NCI-H1048 (cell line): ENCODE measurements around the gene MAP1LC3B2.

Experiments used
- DNase-seq: peaks from one replicate; lab custom pipeline; 2025; lab: John Stamatoyannopoulos, UW

Gene MAP1LC3B2

DNA sequence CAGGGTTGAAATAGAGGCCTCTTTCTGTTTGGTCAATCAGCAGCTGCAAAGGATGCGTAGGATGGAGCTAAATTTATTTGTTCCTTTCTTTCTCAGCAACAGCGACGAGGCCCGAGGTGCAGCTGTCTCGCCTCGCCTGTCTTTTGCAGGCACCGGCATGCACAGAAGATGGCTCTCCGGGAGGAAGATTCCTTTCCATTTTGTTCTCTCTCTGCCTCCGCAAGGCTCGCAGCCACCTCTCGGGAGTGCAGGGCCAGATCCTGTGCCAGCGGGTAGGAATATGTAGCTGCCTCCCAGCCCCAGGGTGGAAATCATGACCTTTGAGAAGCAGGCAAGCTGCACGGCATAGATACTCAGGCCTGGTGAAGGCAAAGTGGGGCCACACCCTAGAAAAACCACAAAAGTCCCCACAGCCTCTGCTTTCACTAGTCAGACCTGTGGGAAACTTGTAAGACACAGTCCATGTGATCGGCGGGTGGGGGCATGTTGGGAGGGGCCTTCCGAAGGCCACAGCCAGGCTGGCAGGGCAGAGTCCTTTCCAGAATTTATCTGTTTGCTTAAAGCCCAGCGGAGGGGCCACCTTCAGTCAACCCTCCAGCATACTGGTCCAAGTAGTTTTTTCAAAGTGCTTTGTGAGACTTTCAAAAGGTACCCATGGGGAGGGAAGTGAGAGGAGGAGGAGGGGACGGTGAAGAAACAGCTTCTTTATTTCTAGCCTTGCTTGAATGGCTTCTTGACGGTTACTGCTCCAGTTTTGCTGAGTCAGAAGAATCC is at the start of gene MAP1LC3B2:
Gene MAP1LC3B2 (plus strand): TSS at position 220 of the 774 bp plus-strand sequence. CDS start 16,562 bp downstream, outside the sequence.
- no peak for DNase-seq

DNA sequence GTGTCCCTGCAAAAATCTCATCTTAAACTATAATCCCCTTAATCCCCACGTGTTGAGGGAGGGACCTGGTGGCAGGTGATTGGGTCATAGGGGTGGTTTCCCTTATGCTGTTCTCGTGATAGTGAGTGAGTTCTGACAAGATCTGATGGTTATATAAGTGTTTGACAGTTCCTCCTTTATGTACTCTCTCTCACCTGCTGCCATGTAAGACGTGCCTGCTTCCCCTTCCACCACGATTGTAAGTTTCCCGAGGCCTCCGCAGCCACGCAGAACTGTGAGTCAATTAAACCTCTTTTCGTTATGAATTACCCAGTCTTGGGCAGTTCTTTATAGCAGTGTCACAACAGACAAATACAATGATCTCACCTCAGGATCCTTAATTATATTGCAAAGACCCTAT is 45.2 kb upstream of the MAP1LC3B2 start:
- no peak for DNase-seq

DNA sequence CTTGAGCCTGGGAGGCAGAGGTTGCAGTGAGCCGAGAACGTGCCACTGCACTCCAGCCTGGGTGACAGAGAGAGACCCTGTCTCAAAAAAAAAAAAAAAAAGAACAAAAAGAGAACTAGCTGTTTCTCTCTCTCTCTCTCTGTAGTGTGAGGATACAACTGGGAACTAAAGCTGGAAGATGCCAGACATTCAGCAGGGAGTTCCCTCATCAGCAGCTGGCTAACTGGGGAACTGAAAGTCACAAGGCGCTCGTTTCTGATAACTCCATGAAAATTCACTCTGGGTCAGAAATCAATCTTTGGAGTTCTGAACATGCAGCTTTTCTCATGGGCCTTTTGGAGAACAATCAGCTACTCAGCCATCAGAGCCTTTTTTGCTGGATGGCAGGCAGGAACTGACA is 43.5 kb upstream of the MAP1LC3B2 start:
- DNase-seq = no peak

DNA sequence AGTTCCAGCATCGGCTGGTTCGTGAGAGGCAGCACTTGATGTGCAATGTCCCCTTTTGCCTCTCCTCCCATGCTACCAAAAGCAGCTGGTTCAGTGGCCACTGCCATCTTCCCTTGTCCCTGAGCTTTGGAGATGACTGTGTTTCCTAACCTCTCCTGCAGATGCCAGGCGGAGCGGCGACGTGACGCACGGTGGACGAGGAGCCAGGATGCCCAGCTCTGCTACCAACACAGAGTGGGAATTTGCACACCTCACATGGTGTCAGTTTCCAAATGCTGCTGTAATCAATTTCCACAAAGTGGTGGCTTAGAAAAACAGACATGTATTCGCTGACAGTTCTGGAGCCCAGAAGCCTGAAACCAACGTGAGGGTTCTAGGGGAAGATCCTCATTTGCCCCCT is 42.5 kb upstream of the MAP1LC3B2 start:
- DNase-seq = no peak

DNA sequence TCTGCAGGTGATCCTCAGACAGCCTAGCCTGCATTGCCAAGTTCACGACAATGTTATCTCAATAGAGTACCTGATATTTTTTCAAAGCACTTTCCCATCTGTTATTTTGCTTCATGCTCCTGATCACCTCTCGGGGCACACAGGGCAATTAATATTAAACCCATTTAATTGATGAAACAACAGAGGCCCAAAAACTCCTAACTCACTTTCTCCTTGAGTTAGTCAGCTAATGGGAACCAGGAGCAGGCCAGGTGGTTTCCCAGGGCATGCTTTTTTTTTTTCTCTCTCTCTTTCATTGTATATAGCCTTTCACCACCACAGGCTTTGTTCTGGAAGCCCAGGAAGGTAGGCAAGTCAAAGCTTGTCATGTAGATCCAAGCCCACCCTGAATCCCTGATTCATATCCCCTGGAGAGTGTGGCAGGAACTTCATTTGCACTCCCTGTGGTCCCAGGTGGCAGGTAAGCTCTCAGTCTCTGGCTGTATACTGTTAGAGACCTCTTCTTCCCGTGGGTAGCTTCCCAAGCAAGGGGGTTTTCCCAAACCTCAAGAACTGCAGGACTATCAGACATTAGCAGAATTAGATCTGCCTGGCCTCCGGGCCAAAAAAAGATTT is 41.6 kb upstream of the MAP1LC3B2 start:
- DNase-seq = no peak

DNA sequence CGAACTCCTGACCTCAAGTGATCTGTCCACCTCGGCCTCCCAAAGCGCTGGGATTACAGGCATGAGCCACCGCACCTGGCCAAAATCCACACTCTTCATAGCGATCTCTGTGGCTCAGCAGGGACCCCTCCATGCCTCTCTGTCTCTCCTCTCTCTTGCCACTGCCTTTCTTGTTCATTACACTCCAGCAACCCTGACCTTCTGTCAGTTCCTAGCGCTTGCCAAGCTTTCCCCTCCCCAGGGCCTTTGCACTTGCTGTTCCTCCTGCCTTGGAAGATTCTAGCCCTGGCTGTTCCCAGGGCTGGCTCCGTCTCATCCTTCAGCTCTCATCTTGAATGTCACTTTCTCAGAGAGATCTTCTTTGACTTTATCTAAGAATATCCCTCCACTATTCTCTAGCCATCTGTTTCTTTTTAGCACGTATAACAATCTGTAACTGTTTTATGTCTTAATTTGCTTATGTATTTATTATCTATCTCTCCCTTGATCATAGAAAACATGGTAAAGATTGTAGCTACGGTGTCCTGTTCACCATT is 38.9 kb upstream of the MAP1LC3B2 start:
- no peak for DNase-seq

DNA sequence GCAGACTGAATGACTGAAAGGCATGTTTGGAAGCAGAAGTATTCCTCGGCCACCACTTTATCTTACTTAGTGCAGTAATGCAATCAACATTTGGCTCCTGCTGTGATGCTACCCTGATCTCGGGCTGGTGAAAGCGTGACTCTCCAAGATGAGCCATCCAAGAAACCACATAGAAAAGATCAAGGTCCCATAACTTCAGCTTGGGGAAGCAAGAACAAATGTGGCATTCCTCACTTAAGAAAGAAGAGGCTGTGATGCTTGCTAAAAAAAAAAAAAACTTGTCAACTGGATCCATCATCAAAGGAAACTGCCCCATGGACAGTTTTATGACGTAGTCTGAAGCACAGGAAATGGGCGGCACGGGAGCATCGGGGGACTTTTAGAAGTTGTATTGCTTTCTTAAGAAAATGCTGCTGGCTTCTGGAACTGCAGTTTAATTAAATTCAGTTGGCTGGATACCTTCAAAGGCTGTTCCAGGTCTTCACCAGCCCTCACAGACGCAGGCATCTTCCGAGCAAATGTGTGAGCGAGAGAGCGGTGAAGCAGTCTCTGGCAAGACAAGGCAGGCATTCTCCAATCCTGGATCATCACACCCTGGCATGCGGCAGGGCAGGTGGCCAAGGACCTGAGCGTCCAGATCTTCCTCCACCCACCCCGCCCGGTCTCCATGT is 38.2 kb upstream of the MAP1LC3B2 start:
- DNase-seq = no peak

DNA sequence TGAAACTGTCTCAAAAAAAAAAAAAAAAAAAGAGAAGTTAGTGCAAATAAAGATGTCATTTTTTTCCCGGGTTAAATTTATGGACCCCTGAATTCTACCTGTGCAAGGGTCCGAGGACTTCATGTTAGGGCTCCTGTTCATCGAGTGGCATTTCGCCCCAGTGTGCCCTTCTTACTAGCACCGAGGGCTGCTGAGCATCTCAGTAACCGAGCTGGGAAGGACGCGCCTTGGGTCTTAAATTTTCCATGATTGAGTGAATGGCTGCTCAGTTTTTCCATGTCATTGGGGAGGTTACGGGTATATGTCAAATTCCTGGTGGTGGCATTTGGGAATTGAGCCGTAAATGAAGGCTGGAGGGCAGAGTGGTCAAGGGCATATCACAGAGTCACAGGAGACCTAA is 34.9 kb upstream of the MAP1LC3B2 start:
- no peak for DNase-seq

DNA sequence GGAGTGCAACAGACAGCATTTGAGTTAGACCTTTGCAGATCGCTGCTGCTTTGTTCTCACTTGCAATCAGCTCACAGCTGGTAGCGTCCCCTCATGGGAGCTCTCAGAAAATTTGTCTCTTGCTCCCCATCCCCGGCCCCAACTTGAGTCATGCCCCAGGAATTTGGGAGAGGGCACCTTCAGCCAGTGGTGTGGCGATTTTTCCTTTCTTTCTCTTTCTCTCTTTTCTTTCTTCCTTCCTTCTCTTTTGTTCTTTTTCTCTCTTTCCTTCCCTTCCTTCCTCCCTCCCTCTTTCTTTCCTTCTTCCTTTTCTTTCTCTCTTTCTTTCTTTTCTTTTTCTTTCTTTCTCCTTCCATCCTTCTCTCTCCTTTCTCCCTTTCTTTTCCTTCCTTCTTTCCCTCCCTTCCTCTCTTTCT is 34.2 kb upstream of the MAP1LC3B2 start:
- DNase-seq = no peak

DNA sequence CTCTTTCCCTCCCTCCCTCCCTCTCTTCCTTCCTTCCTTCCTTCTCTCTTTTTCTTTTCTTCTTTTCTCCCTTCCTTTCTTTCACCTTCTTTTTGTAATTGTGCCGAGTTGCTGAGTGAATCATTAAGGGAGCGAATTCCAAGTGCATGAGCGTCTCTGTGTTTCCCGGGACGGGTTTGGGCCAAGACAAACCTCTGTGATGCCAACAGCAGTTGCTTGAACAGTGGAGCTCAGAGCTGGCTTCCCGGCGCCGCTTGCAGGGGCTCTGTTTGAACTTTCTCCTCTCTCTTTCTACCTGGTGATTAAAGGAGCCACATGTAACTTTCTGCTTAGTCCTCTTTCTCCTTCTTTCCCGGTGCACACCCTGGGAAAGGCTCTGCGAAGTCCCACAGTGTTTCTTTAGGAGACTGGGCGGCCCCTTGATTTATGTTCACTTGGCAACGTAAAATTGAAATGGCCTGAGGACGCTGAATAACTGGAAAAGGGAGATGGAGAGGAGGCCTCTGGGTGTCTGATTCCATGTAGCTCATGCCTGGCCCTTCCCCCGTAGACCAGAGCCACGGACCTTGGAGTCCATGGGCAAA is 33.7 kb upstream of the MAP1LC3B2 start:
- no peak for DNase-seq

DNA sequence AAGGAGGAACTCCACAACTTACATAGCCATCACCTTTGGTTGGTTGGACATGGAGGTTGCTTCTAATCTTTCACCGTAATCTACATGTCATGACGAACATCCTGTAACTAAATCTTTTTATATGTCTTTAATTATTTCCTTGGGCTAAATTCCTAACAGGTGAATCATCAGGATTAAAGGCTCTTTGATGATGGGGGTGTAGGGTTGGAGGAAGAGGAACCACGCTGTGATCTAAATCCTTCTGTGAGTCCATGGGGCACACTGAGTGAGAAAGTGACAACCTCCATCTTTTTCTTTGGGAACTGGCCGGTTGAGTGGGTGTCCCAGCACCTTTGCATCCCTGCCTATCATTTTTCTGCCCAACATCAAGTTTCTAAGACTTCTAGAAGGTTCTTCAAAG is 31.1 kb upstream of the MAP1LC3B2 start:
- no peak for DNase-seq

DNA sequence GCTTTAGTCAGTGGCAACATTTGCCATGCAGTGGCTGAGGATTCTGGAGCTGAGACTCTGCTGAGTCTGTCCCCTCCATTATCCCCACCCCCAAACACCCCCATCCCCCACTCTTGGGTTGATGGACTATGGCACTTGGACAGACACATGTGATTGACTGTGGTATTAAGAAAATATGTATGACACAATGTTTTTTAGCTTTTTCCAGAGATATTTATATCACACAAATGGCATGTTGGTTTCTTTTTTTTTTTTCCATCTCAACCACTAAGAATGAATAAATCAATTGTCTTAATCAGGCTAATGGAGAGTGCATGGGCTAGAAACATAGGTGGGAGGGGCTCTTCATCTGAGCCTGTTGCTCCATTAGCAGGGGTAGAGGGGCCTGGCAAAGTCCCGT is 30.7 kb upstream of the MAP1LC3B2 start:
- no peak for DNase-seq

DNA sequence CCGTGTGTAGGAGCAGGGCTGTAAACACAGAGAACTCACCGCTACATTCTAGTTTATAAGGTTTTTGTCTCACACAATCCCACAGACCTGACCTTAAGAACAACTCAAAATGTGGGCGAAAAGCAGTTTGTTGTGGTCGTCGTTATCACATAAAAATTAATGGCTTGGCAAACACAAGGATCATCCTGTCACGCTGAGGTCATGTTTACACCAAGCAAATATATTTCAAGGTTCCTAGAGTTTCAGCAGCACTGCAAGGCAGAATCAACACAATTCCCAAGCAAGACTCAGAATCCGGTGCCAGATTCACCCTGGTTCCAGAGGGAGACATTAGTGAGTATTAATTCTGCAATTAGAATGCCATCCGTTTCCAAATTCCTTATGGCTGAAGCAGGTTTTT is 30.1 kb upstream of the MAP1LC3B2 start:
- DNase-seq = no peak

DNA sequence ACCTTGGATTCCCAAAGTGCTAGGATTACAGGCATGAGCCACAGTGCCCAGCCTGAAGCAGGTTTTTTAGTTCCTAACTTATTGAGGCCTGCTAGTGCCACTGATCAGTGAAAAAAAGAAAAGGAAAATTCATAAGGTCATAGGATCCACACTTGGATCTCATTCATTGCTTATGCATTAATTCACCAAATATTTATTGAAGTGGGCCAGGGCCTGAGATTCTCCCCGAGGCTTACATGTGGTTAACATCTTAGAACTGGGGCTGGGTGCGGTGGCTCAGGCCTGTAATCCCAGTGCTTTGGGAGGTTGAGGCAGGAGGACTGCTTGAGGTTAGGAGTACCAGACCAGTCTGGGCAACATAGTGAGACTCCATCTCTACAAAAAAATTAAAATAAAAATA is 29.5 kb upstream of the MAP1LC3B2 start:
- no peak for DNase-seq

DNA sequence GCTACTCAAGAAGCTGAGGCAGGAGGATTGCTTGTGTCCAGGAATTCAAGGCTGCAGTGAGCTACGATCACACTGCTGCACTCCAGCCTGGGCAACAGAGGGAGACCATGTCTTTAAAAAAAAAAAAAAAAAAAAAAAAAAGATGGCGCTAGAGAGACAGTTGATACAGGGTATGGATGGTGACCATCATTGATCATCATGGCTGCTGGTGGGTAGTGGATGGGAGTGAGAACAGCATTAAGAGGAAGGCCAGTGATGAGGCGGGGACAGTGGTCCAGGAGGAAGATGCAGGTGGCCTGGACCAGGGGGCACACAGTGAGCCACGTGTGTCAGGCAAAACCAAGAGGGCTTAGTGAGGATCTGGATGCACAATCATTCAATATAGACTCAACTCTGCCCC is 26.8 kb upstream of the MAP1LC3B2 start:
- DNase-seq = no peak

DNA sequence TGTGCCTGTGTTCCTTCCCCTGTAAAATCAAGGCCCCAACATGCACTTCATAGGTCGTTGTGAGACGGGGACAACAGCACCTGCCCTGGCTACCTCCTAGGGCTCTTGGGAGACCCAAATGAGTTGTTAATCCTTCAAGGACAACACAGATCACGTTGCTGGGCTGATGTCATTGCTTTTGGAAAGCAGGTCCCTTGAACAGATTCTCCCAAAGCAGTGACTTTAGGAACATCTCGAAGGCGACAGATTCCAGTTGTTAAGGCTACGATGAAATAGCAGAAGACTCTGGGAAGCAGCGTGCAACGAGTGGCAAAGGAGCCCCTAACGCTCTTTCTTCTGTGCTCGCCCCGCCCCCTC is 26.2 kb upstream of the MAP1LC3B2 start:
- no peak for DNase-seq

DNA sequence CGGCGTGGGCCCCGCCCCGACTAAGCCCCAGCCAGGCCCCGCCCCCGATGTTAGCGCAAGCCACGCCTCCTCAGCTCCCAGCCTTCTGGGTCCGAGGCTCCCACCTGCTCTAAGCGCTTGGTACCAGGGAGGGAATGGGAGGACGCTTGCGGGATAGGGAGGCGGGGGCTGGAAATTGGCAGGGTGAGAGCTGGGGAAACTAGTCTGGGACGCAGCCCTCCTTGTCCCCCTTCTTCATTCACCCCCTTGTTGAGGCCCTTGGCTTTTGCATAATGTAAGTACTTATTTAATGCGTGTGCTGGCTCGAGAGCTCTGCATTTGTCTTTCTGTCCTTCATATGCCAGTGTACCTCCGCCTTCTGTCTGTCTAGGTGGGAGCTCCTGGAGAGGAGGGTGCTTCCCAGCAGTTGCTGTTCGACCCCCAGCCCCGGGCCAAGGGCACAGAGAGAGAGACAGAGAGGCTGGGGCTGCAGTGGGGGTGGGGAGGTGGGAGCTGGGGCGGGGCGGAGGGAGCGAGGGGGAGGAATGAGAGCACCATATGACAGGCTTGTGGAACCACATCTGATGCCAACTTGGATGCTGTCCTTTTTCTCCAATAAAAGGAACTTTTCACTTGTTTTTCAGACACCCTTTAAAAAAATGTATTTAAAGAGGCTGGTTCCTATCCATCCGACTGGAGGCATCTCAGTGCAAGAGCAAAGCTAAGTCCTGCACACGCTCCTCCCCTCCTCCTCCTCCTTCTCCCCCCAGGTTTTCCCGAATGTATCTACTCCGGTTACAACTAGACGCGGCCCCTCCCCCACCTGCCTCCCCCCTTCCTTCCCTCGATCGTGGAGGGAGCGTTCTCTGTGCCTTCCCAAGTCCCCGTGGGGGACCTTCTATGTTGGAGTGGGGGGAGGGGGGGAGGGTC is 25.6 kb upstream of the MAP1LC3B2 start:
- DNase-seq = peak; percentile 32

DNA sequence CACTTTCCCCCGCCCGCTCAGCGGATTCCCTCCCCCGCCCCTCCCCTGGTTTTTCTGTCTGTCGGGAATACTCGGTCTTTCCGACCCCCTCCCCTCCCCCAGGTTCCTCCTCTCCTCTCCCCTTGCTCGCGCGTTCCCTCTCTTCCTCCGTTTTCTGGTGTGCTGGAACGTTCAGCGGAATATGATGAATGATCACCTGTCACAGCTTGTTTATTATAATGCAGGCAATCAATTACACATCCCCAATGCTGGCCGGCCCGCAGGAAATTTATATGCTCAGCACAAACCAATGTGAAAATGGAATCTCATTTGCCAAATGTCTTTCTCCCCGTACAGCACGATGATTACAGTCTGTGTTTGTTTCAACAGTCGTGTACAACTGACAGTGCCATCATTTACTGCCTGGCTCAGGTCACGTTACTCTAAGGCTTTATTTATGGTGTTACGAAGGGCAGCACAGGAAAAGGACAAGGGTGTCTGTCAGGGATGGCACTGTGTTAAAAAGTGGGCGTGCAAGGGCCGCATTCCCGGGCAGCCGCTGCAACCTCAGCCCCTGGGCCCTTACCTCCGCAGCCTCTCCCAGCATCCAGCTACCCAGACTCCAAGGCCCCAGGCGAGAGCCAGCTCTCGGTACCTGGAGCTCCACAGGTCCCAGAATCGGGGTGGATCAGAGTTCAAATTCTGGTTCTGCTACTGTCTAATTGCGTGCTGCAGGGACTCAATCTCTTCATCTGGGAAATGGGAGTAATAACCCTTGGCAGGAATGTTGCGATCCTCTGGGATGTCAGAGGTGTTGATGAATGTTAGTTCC is 24.7 kb upstream of the MAP1LC3B2 start:
- no peak for DNase-seq

DNA sequence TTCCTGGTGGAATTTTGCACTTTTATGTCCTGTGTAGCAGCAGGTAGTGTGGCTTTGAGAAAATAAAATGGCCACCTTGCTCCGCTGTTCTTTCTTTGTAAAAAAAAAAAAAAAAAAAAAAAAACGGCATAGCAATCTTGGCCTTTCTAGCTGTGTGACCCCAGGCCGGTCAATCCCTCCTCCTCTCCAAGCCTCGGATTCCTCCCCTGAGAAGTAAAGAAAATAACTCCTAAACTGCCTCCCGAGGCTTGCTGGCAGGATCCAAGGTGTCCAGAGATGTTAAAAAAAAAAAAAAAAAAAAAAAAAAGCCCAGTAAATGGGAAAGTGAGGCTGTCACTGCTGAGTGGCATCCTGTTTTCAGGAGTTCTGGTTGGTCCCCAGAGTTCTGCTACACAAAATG is 23.9 kb upstream of the MAP1LC3B2 start:
- DNase-seq = no peak

DNA sequence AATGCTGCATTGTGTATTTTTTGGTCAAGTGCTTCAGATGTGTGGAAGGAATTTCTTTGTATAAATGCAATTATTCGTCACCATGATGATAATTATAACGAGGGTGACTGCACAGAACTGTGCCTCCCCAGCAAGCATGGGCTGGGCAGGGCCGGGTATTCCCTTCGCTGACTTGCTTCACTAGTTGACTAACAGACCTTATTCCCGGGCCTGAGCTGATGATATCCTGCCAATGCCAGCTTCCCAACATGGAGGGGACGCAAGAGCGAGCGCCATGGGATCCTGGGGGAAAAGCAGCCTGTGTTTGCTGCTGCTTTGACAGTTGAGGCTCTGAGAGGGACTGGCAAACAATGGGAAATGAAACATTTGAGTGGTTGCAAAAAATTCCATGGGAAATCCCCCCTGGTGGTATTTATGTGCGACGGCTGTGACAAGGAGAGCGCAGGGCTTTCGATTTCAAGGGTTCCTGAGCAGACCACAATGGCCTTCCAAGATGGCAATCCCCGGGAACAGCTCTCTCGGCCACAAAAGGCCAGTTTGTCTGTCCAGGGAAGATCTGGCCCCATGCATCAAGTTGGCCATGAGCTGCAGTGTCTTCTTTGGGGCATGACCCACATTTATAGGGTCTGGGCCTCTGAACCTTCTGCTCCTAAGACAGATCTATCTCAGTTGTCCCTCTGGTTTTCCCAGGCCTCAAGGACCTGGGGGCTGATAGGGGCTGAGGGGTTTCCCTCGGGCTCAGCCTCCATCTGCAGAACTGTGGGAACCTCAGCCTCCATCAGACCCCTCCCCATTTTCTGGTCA is 21.9 kb upstream of the MAP1LC3B2 start:
- DNase-seq = no peak
